Breast epithelium (tissue), 3 donors: ENCODE measurements around the gene BEX1.

ENCODE experiments used
- CTCF ChIP-seq, 3 donors: fragments of 450-650 bp; IDR thresholded peaks; one replicate each; pipeline ENCODE4 v1.5.1; 2016 to 2017; ENCODE audit warnings: antibody characterized with exemption in 3 of 3, mild to moderate bottlenecking in 3 of 3, moderate library complexity in 3 of 3
- POLR2A ChIP-seq: fragments of 450-650 bp; IDR thresholded peaks from one replicate; pipeline ENCODE4 v1.6.1; 2016; ENCODE audit warnings: antibody characterized with exemption, mild to moderate bottlenecking, moderate library complexity
- POLR2AphosphoS5 ChIP-seq, 3 donors: sonication (generic); formaldehyde crosslinking; IDR thresholded peaks; one replicate each; pipeline ENCODE4 v1.6.1; 2017; ENCODE audit warnings: antibody characterized with exemption in 3 of 3

- no peak for TF ChIP-seq POLR2A
- no peak for TF ChIP-seq CTCF (IDR thresholded peaks at IDR 0.05)
- TF ChIP-seq POLR2AphosphoS5 (IDR thresholded peaks at IDR 0.05): no peak
Measured at GRCh38 chrX:103099691-103100090, 35.7 kb upstream of the BEX1 start.
